KOPT-K1 (cell line): ENCODE data around the gene NOSTRIN.
"Not testable (repeated sequence)": the region's sequence is repeated elsewhere in the genome, so short reads cannot be mapped to it uniquely, and the experiment has no call there.

Experiments
- H3K27ac ChIP-seq: fragments of 200-600 bp; sonication (generic); 2 replicates; pipeline ENCODE4 v1.5.1; 2016; ENCODE audit warnings: antibody characterized with exemption, mild to moderate bottlenecking, low read depth, low read length; ENCODE audit not compliant: poor library complexity, severe bottlenecking
- H3K36me3 ChIP-seq: fragments of 200-600 bp; sonication (generic); 2 replicates; pipeline ENCODE4 v1.5.1; 2017; ENCODE audit warnings: antibody characterized with exemption, mild to moderate bottlenecking, low read length, moderate library complexity; ENCODE audit not compliant: insufficient read depth
- H3K9me3 ChIP-seq: fragments of 200-600 bp; sonication (generic); 2 replicates; pipeline ENCODE4 v1.5.1; 2017; ENCODE audit warnings: antibody characterized with exemption, low read length, mild to moderate bottlenecking; ENCODE audit not compliant: insufficient read depth, poor library complexity, severe bottlenecking

The NOSTRIN gene

DNA sequence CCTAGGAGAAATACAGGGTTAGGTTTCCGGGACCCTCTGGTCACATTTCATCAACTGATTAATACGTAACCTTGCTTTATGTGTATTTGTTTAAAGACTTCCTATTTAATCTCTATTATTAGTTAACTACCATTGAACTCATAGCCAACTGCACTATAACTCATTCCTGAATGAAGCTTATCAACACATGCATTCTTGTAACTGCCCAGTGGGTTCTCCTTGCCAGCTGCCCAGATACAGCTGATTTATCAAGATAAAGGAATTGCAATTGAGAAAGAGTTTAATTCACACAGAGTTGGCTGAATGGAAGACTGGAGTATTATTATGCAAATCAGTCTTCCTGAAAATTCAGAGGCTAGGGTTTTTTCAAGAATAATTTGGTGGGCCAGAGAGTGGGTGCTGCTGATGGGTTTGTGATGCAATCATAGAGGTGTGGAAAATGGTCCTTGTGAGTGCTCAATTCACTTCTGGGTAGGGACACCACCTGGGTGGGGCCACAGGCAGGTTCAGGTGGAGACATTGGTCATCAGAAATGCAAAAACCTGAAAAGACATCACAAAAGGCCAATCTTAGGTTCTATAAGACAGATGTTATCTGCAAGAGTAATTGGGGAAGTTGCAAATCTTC, 21.1 kb upstream of the NOSTRIN start:
- no peak overlapping the region for H3K27ac ChIP-seq

DNA sequence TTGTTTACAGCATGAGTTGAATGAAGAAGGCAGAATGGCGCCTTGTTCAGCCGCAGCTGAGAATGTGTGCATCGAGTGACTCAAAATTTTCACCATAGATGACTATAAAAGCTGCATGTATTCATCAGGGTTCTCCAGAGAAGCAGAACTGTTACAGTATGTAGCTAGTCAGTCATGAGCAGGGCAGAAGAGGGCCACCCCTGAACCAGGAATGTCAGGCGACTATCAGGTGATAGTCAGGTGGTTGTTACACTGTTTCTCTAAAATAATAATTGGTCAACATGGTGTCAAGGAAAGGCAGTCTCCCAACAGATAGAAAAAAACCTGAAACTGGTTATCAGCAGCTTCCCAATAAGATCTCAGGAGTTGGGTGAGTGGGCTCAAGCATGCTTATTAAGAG, 20.2 kb upstream of the NOSTRIN start:
- Histone ChIP-seq H3K36me3 (no peaks in the 10 kb centered on the region), H3K9me3 (no peaks in the 10 kb centered on the region), H3K27ac (no peak overlapping the region)

More for the DNA sequence above, 21.1 kb upstream of the NOSTRIN start:
- Histone ChIP-seq H3K36me3 (no peaks in the 10 kb centered on the region), H3K9me3 (no peaks in the 10 kb centered on the region)

DNA sequence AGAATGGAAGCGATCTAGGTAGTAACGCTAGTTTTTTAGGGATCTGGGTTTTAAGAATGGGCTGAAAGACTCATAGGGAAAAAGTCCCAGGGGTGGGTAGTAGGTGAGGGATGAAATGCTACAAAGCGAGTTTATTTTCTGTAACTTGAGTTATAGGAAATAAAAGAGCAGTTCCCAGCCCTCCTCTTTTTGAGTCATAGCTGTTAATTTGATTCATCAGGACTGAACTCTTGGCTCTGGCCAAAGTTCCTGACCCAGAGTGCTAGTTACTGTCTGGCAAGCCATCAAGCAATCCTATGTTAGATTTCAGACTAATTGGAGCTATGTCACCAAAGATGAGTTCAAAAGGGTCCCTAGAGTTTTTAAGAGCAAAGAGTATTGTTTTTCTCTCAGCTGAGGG, 17.4 kb upstream of the NOSTRIN start:
- no peaks in the 10 kb centered on the region for H3K9me3 ChIP-seq
- H3K36me3 ChIP-seq, result no peaks in the 10 kb centered on the region
- H3K27ac ChIP-seq, result no peak overlapping the region

DNA sequence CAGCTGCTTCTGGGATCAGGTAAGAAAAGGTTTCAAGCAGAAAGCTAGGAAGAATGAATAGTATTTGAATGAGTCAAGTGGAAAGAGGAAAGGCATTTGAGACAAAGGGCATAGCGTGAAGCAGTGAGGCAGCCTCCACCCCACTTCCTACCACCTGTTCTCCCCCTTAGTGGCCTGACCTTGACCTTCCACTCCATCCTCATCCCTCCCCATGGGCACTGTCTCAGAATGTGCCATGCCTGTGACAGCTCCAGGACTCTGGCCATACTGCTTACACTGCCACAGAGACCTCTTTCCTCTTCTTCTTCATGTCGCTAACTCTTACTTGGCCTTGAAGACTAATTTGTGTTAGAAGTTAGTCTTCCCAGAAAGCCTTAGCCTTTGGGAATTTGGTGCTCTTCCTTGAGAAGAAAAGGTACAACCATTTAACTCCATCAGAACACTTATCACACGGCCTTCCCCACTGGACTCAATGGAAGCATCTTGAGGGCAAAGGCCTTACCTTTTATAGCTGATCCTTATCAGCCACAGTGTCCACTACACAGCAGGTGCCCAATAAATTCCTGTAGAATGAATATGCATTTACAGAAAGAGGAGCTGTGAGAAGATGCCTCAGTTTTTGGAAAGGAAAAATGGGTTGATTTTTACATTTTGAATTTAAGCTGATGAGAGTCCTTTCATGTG, 15.2 kb upstream of the NOSTRIN start:
- H3K27ac ChIP-seq, result no peak overlapping the region
- H3K36me3 ChIP-seq, result no peaks in the 10 kb centered on the region
- no peaks in the 10 kb centered on the region for H3K9me3 ChIP-seq

DNA sequence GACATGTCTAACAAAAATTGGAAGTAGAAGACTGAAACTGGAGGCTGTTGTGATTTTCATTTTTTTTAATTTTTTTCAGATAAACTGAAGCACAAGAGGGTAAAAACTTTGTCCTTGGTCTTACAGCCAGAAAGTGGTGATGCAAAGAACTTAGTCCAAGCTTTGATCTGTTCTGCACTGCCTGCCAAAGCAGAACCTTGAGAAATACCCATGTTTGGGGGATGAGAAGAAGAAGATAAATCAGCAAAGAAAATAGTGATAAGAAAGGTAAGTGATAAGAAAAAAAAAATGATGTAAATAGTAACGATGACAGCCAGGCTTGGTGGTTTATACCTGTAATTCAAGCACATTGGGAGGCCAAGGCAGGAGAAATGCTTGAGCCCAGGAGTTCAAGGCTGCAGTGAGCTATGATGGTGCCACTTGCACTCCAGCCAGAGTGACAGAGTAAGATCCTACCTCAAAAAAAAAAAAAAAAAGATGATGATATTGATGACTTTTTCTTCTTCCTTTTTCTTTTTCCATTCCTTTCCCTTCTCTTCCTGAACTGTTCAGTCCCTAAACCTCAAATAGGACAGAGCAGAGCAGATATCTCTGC, 14.6 kb upstream of the NOSTRIN start:
- no peaks in the 10 kb centered on the region for H3K36me3 ChIP-seq
- H3K9me3 ChIP-seq, result no peaks in the 10 kb centered on the region
- H3K27ac ChIP-seq, result no peak overlapping the region

DNA sequence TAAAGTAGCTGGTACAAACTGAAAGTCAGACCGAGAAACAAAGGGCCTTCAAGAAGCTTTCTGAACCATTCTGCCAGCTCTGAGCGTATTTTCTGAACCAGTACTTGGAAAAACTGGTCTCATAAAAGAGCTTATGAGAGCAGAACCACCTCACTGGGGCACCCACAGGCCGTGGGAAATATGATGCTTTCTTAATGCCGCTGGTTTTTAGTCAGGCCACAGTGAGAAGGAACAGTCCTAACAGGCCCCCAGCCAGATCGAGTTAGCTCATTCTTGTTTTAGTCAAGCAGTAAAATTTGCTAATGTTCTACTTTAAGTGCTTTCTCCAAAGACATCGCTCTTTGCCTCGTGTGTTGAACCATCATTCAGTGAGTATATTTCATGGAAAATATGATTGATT, 12.7 kb upstream of the NOSTRIN start:
- Histone ChIP-seq H3K27ac (no peak overlapping the region), H3K9me3 (no peaks in the 10 kb centered on the region), H3K36me3 (no peaks in the 10 kb centered on the region)

DNA sequence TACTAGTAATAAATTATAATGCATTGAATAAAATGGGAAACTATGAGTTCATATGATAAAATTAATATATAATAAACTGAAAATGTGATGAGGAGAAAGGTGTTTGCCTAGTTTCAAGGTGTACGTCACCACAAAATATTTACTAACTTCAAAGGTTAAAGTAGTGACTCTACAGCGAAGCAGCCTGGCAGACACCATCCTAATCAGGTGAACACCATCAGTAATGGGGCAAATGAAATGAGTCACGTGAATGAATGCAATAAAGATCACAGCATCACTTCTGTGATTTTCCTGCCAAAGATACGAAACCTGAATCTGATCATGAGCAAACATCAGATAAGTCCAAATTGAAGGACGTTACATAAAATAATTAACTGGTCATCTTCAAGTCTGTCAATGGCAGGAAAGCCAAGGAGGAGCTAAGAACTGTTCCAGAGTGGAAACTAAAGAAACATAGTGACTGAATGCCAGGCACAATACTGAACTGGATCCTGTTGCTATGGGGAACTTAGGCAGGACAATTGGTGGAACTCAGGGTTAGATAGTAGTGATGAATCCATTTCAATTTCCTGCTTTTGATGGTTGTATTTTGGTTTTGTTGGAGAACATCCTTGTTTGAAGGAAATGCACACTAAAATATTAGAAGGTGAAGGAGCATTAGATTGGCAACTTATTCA, 12.1 kb upstream of the NOSTRIN start:
- H3K27ac ChIP-seq, result no peak overlapping the region
- H3K36me3 ChIP-seq, result no peaks in the 10 kb centered on the region
- H3K9me3 ChIP-seq, result no peaks in the 10 kb centered on the region

DNA sequence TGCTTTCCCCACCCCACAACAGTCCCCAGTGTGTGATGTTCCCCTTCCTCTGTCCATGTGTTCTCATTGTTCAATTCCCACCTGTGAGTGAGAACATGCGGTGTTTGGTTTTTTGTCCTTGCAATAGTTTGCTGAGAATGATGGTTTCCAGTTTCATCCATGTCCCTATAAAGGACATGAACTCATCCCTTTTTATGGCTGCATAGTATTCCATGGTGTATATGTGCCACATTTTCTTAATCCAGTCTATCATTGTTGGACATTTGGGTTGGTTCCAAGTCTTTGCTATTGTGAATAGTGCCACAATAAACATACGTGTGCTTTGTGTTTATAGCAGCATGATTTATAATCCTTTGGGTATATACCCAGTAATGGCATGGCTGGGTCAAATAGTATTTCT, 11.3 kb upstream of the NOSTRIN start:
- H3K27ac ChIP-seq, H3K36me3 ChIP-seq, H3K9me3 ChIP-seq: not testable (repeated sequence)

DNA sequence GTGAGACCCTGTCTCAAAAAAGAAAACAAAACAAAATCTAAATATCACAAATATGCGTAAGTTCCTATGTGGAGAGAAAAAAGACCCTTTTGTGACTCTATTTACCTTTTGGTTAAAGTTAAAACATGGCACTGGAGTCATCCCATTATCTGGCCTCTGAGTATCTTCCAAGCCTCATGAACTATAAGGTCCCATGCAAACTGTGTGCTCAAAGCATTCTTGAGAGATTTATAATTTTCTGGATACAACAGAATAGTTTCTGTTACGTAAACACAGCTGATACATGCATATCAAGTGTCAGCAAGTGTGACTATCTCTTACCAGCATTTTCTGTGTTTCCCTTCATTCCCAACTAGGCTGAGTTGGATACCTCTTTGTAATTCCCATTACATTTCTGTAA, 8.8 kb upstream of the NOSTRIN start:
- H3K36me3 ChIP-seq, result no peaks in the 10 kb centered on the region
- no peak overlapping the region for H3K27ac ChIP-seq
- no peaks in the 10 kb centered on the region for H3K9me3 ChIP-seq

DNA sequence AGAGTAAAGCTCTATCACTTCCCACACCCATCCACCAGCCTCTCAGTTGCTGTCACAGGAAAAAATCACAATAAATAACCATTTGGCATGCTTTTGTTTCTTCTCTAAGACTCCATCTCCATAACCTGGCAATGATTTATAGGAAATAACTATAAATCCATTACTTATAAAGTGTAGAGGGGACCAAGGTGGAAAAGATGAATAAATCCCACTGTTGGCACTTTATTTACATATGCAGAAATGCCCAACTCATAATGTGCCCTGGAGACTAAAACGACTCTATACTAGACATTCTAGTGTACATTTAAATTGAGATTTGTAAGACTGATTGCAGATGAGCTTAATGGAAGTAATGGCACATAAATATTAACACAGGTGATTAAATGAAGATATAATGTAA, 7.5 kb upstream of the NOSTRIN start:
- Histone ChIP-seq H3K27ac (no peak overlapping the region), H3K36me3 (no peaks in the 10 kb centered on the region), H3K9me3 (no peaks in the 10 kb centered on the region)

DNA sequence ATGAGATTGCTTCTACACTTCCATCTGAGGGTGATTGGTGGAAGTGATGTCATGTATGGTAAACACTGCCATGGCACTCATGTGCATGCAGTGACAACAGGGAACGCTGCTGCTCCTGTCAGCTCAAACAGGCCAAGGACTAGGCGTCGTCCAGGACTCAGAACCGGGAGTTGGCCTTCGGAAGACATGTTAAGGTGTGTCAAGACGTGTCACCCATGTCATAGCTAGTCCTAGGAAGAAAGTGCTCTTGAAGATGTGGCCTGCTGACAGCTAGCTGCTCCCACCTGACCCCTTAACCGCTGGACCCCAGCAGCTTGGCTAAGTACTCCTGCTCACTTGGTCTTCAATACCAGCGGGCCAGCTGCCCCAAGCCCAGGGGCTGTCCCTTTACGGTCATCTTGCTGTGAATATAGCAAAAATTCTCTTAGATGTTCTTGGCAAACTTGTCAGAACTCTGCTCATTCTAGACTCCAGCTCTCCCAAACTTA, 6.3 kb upstream of the NOSTRIN start:
- no peak overlapping the region for H3K27ac ChIP-seq
- H3K36me3 ChIP-seq, result no peaks in the 10 kb centered on the region
- no peaks in the 10 kb centered on the region for H3K9me3 ChIP-seq

DNA sequence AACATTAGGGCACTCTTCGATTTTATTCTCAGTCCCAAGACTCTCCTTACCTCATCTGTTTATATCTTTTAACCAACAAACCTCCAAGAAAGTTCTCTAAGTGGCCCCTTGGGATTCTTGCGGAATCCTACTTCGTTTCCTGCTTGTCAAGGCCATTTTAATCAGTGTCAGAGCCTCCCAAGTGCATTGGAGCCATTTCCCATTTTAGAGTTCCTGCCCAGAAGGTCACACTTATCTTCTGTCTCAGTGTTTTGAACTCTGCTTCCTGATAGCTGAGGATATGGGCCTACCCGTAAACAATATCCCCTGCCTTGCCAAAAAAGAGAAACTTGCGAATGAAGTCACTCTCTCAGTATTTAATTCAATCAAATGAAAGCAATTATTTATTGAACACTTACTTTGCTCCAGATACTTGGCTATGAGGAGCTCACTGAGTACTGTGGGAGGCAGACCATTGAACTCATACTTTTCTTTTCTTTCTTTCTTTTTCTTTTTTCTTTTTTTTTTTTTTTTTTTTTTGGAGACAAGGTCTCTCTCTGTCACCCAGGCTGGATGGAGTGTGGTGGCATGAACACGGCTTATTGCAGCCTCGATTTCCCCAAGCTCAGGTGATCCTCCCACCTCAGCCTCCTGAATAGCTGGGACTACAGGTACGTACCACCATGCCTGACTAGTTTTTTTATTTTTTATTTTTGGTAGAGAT, 5.7 kb upstream of the NOSTRIN start:
- H3K27ac ChIP-seq, result no peak overlapping the region
- H3K36me3 ChIP-seq, result no peaks in the 10 kb centered on the region
- no peaks in the 10 kb centered on the region for H3K9me3 ChIP-seq

DNA sequence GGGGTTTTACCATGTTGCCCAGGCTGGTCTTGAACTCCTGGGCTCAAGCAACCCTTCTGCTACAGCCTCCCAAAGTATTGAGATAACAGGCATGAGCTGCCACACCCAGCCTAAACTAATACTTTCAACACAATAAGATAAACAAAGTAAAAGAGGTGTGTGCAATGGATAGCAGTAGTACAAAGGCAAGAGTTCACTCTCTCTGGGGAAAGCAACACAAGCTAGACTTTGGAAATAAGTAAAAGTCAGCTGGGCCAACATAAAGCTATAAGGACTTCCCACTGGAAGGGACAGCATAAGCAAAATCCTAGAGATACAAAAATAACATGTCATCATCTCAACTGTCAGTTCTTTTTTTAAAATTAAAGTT, 5.2 kb upstream of the NOSTRIN start:
- H3K36me3 ChIP-seq, result no peaks in the 10 kb centered on the region
- H3K9me3 ChIP-seq, result no peaks in the 10 kb centered on the region
- no peak overlapping the region for H3K27ac ChIP-seq

DNA sequence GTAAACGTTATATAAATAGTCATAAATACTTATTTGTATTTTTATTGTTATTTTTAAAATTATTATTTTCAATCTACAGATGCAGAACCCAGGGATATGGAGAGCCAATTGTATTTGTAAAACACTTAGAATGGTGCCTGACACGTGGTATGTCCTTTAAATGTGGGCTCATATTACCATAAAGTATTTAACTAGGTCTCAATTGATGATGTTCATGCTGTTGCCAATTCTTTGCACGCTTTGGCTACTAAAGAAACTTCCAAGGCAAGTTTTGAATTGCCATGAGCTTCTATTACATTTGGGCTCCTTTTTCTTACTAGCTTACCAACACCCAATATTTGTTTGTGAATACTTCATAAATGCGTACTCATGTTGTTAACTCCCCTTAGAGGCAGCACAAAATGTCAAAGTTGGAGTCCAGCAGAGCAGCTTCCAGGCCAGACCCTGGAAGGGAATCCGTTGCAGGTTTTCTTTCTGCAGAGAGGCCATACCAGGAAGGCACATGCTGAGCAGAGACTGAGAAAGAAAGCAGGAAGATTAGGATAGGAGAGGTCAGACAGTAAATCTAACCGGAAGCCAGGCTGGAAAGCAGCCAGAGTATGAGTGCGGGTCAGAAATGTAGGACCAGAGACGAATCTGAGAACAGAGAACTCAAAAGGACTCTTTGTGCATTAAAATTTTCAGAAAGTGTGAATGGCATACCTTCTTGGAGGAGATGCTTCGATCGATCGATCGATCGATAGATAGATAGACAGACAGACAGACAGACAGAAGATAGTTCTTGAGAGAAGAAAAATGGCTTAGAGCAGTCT, 4.2 kb upstream of the NOSTRIN start:
- no peak overlapping the region for H3K27ac ChIP-seq
- H3K9me3 ChIP-seq, result no peaks in the 10 kb centered on the region
- no peaks in the 10 kb centered on the region for H3K36me3 ChIP-seq
